A673 (cell line): Measurements from ENCODE around the gene CFAP58.

Experiments
- EZH2 ChIP-seq: fragments of 200-600 bp; sonication (generic); IDR thresholded peaks from 2 replicates; pipeline ENCODE4 v1.6.1; 2017; ENCODE audit warnings: borderline replicate concordance, low read depth, mild to moderate bottlenecking, mixed read lengths, antibody characterized with exemption, low read length; ENCODE audit not compliant: poor library complexity, severe bottlenecking
- TF ChIP-seq, protein P1 (sequence below): fragments of 300-800, 200-600 bp; sonication (generic); conservative IDR thresholded peaks from 2 replicates; pipeline ENCODE4 v1.5.1; 2017; ENCODE audit warnings: low read depth, mild to moderate bottlenecking, antibody characterized with exemption, low read length, moderate library complexity, mixed read lengths

DNA sequence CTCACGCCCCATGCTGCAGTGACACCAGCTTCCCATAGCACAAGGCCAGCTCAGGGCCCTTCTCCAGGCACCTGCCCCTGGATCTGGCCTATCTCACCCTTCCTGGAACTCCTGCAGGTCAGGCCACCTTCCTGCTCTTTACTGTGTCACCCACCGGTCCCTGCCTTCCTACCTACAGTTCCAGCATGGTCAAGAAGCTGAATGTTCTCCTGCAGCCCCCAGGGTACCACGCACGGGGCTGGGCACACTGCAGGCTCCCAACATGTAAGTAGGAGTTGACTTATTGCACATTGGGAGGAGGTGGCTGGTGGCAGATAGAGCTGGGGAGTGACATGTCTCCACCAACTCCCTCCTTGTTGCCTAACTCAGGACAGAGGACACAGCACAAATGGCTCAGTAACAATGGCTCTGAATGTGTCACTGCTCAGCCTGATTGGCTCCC lies 29.9 kb upstream of the CFAP58 start:
- TF ChIP-seq, protein P1, sequence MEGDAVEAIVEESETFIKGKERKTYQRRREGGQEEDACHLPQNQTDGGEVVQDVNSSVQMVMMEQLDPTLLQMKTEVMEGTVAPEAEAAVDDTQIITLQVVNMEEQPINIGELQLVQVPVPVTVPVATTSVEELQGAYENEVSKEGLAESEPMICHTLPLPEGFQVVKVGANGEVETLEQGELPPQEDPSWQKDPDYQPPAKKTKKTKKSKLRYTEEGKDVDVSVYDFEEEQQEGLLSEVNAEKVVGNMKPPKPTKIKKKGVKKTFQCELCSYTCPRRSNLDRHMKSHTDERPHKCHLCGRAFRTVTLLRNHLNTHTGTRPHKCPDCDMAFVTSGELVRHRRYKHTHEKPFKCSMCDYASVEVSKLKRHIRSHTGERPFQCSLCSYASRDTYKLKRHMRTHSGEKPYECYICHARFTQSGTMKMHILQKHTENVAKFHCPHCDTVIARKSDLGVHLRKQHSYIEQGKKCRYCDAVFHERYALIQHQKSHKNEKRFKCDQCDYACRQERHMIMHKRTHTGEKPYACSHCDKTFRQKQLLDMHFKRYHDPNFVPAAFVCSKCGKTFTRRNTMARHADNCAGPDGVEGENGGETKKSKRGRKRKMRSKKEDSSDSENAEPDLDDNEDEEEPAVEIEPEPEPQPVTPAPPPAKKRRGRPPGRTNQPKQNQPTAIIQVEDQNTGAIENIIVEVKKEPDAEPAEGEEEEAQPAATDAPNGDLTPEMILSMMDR: no peak
- no peak for TF ChIP-seq EZH2
